Mesenteric fat pad (tissue), 1 donor: ENCODE data around the gene CACNA1H. TPM values are rescaled to one million over a fixed set of nuclear protein-coding genes. Genes with fewer than 3 reads are reported as not detected.
"Not testable (repeated sequence)": the region's sequence is repeated elsewhere in the genome, so short reads cannot be mapped to it uniquely, and the experiment has no call there.

Experiments
- DNase-seq: peaks from one replicate; pipeline ENCODE4 v3.0.0-alpha.2; 2020; ENCODE audit warnings: low spot score
- total RNA-seq: library from RNA; stranded (reverse); fragmentation: NEBNext Ultra II Directional; extraction: Animal tissue kit (Norgen Biotek cat#: 25700); gene quantifications from one replicate; pipeline ENCODE4 v1.2.1, GENCODE V29; 2021
- donor health status: DM: yes; HTN: yes; CAD: no.

Gene CACNA1H
- total RNA-seq, 1 donor from 2014 or later = 2.6 TPM

DNA sequence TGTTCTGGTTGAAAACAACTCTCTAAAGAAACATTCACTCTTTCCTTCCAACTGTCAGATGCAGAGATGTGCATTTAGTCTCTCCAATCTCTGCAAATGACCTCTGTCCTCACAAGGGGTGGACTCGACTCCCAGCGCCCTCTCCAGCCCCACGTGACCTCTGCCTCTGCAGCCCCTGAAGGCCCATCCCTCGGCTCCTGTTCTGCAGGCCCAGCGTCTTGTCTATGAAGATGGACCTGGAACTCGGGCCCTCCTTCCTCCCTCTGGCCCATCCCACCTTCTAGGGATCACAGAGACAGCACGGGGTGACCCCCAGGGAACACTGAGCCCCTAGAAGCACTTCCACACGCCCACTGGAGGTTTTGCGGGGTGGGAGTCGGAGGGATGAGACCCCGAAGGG, 90.5 kb downstream of the CACNA1H start:
- not testable (repeated sequence) for DNase-seq

DNA sequence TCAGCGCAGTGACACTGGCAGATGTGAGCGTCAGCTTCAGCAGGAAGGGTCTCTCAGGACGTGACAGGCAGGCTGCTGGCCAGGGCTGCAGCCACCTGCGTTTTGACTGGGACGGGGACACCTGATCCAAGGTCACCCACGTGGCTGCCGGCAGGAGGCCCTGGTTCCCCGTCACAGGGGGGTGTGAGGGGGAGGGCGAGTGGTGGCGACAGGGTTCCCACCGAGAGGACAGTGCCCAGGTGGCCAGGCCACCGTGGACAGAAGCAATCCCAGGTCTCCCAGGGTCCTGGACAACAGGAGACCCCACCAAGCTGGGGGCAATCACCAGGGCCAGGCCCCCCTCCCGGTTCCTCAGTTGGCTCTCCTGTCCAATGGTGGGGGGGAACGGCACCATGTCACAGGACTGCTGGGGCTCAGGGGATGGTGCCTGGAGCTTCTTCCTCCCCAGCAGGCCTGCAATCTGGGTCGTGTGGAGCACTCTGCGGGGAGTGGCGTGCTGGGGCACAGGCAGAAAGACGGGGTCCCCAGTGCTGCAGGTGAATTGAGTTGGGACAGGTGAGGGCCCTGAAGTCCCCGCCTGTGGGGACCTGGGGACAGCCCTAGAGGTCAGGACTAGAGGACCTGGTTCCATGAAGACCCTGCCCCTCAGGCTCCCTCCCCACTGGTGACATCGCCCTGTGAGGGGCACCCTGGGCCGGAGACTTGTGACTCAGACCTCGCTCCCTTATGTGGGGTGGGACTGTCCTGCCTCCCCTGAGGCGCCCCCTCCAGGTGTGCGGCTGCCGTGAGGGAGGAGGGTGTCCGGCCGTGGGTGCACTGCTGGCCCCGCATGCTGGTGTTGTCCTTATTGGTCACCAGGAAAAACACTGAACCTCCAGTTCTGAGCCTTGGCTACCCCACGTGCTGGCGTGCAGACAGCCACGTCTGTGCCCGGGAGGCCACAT, 91.3 kb downstream of the CACNA1H start:
- not testable (repeated sequence) for DNase-seq

GRCh38 chr16:1244881-1245280, 92.0 kb downstream of the CACNA1H start:
- no peak for DNase-seq

GRCh38 chr16:1245452-1246020, 92.6 kb downstream of the CACNA1H start:
- DNase-seq = no peak

- DNase-seq = not testable (repeated sequence)
These were observed 95.1 kb downstream of the CACNA1H start for GRCh38 chr16:1247903-1248537.

DNA sequence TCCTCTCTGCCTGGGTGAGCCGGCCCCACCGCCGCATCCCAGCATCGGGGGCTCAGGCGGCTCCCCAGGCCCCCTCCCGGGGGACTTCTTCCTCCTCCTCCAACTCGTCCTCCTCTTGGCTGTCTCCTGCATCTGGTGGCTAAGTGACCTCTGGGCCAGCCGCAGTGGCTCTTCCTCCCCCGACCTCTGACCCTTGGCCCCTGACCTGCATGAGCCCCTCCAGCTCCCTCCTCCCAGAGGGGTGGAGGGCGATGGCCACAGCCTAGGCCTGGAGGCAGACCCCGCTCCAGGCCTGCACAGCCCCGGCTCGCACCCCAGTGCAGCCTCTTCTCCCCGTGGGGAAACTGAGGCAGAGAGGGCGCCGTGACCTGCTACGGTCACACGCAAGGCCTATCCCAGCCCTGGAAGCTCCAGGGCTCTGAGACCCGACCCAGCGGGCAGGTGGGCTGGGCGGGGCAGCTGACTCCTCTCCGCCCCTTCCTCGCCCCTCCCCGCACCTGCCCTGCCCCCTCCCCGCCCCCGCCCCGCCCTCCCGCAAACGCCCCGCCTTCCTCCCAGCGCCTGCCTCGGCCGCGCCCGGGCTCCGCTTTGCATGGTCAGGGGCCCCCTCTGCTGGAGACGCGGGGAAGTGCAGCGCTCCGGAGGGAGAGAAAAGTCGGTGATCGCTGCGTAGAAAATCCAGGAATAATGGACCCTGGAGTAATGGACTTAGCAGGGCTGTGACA, 96.3 kb downstream of the CACNA1H start:
- DNase-seq = not testable (repeated sequence)

DNA sequence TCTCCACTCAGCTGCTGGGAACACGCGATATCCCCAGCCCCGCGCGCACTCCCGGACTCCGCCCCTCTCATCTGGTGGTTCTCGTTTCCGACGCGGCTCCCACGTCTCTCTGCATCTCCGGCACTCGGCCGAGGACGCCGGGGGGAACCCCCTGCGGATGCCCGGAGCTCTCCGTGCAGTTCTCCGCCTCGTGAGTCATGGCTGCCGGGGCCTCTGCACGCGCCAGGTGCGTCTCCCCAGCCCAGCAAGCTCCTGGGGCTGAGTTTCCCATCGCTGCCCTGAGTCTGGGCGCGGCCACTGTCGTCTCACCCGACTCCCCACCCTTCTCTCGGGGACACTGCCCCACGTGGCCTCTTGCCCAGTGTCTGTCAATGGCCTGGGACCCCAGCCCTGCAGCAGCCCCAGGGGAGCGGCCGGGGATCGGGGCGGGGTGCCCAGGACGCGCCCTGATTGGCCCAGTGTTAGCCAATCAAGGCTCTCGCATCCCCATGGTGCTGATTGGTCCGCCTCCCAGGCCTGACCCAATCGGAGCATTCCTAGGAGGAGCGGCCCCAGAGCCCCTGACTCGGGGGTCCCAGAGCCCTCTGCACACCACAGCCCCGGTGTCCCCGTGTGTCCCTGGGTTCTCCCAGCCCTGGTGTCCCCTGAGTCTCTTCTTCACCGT, 100.9 kb downstream of the CACNA1H start:
- DNase-seq = not testable (repeated sequence)

DNA sequence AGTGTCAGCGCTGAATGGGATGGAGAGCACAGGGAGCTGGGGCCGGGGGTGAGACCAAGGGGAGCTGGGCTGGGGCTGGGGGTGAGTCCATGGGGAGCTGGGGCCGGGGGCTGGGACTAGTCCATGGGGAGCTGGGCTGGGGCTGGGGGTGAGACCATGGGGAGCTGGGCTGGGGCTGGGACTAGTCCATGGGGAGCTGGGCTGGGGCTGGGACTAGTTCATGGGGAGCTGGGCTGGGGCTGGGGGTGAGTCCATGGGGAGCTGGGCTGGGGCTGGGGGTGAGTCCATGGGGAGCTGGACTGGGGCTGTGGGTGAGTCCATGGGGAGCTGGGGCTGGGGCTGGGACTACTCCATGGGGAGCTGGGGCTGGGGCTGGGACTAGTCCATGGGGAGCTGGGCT, 101.9 kb downstream of the CACNA1H start:
- DNase-seq = not testable (repeated sequence)

DNA sequence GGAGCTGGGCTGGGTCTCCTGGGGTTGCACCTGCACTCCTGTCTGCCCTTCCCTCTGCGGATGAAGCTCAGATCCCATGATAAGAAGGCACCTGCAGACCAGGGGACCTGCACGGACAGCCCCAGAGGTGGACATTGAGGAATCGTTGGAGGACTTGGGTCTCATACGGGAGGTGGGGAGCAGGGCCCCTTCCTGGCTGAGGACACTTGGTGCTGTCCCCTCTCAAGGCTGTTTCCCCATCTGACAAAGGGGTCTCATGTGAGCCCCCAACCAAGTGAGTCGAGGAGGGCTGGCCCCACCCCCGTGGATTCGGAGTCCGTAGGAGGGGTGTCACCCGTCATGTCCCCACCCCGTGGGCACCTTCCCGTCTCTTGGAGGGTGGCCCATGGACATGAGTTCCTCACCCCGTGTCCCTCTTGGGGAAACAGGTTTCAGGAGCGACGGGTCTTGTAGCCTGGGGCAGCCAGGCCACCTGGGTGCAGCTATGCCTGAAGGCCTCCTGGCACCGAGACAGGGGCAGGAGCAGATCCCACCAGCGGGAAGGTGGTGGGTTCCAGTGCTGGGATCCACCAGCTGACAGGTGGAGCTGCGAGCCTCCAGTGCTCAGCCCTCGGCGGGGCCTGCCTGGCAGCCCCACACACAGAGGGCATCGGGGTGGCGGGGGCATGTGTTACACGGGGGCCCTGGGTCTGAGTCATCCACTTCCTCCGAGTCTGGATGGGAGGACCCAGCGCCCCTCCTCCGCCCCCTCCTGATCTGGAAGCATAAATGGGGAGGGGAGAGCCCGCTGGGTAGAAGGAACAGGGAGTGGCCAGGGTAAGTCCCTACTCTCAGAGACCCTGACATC, 102.6 kb downstream of the CACNA1H start, which contains the start of gene TPSD1:
TSS of gene TPSD1 (plus strand) at position 794 of the 847 bp plus-strand sequence. CDS start 212 bp downstream, outside the sequence.
- DNase-seq = not testable (repeated sequence)

- not testable (repeated sequence) for DNase-seq
These were observed 103.5 kb downstream of the CACNA1H start for GRCh38 chr16:1256296-1256873.

GRCh38 chr16:1256874-1257322, 104.0 kb downstream of the CACNA1H start:
- no peak for DNase-seq

DNA sequence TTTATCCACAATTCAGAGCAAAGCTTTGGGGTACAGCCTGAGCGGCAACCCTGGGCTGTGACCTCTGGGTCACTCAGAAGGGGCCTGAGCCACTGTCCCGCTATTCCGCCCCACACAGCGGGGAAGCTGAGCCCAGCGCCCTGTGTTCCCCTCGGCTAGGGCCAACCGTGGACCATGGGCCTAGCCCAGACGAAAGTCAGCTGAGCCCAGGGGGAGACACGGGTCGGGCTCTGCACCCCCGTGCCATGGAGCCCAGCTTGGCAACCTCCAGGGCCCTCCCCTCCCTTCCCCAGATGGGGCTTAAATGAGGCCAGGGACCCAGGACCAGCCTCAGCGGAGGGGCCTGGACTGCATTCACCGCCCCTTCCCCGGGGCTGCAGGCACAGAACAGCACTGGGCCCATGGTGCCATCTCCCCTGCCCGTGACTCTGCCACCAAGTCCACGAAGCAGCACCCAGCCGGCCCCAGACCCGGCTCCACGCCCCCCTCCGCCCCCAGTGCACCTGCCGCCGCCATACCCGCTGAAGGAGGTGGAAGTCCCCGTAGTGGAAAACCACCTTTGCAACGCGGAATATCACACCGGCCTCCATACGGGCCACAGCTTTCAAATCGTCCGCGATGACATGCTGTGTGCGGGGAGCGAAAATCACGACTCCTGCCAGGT, 104.8 kb downstream of the CACNA1H start:
- no peak for DNase-seq

DNA sequence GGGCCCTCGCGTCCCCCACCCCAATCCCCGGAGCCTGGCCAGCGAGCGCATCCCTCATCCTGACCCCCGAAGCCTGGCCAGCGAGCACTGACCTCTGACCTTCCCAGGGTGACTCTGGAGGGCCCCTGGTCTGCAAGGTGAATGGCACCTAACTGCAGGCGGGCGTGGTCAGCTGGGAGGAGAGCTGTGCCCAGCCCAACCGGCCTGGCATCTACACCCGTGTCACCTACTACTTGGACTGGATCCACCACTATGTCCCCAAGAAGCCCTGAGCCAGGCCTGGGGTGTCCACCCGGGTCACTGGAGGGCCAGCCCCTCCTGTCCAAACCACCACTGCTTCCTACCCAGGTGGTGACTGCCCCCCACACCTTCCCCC, 105.3 kb downstream of the CACNA1H start:
- no peak for DNase-seq

- DNase-seq = no peak
These were observed 106.2 kb downstream of the CACNA1H start for GRCh38 chr16:1258906-1259759.

GRCh38 chr16:1259760-1260068, 106.8 kb downstream of the CACNA1H start:
- no peak for DNase-seq

DNA sequence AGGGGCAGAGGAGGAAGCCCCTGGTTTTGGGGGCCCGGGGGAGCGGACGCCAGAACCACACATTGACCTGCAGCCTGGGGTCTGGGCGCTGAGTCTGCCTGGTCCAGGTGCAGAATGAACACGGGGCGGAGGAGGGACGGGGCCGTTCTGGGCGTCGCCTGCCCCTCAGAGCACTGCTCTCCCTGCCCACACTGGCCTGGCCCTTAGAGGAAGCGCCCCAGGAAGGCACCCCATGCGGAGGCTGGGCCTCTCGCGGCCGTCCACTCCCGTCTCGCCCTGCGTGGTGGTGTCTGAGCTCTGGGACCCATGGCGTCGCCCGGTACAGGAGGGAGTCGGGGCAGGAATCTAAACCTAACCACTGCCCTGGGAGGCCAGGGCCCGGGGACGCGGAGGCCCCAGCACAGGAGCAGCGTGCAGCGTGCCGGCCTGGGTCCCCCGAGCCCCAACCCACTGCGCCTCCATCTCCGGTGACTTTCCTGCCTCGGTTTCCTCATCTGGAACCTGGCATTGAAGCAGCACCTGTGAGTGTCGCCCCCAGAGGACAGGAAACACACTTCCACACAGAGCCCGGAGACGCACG, 107.3 kb downstream of the CACNA1H start:
- no peak for DNase-seq

DNA sequence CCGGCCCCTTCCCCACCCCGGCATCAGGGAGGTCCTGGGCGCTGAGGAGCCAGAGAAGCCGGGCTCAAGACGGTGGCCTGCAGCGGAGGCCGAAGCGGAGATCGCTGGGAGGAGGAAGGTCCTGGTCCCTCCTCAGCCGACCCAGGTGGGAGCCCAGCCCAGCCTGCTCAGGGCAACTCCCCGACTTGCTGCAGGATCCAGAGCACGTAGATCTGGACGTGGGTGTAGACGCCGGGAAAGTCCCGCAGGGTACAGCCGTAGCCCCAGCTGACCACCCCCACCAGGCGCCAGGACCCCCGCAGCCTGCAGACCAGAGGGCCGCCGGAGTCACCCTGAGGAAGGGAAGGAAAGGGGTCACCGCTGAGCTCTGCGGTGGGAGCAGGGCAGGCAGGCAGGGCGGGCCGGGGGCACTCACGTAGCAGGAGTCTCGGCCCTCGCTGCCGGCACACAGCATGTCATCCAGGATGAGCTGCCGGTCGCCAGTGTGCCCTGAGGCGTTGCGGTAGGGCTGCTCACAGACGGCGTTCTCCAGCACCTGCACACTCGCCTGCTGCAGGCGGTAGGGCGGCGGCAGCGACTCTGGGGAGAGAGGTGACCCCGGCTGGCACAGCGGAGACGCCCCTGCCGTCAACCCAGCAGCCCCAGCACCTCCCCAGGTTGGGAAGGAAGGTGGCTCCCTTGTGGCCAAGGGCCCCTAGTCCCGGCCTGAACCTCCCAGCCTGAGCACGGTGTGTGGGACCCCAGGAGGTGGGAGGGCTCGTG, 108.4 kb downstream of the CACNA1H start:
- DNase-seq = no peak
